Measurements from ENCODE around the gene SGK1.
"Not testable (repeated sequence)": the region's sequence is repeated elsewhere in the genome, so short reads cannot be mapped to it uniquely, and the experiment has no call there.

Gene SGK1

DNA sequence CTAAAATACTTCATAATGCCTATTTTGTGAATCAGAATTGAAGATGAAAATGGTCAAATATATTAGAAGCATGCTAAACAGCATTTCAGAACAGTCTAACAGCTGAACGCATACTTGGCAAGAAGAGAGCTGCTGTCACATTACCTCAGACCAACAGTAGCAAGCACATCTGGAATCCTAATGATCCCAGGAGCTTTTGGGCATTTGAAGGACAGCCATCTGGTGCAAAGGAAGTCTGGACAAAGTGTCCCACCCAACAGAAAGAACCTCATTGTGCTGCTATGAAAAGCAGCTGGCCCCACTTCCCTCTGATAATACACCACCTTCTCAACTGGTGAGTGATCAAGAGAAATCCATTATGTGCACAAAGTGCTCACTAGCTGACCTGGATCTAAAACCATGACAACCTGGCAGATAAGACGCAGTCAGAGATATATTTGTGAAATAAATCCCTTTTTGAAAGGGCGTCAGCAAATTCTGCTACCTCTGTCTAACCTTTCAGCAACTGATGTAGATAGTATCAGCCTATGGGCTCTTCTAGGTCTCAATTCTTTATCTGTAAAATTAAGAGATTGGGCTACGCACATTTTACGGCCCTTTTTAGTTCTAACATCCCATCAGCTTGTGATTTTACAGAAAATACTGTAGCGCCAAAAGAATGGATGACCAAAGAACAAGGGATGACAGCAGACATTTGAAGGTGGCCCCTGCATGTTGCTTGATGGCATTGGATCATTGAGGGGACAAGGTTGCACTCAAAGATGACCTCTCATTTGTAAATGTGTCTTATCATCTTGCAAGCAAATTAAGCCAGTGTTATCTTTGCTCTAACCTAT lies 78.7 kb downstream of the SGK1 start:
- intact Hi-C loops (cut with DNase I), result no loop called here
- DNase-seq, result peak in 4 of 42 donors; percentile 8 to 60 (median 30)

DNA sequence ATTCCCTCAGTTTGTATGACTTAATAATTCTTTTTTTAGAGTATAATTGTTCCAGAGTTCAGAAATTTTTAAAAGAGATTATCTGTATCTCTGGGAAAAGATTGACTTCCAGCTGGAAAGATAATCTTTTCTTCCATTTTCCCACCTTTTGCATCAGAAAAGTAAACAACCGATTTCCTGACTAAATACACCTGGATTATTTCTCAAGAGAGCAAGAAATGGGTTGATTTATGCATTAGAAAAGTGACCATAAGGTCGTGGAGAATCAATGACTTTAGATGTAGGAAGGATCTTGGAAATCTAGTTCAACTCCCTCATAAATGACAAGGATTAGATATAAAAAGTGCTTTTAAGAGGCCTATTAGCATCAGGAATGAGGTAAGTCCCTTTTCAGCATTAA lies 79.9 kb downstream of the SGK1 start:
- DNase-seq, result no peak
- intact Hi-C loops (cut with DNase I), result no loop called here

DNA sequence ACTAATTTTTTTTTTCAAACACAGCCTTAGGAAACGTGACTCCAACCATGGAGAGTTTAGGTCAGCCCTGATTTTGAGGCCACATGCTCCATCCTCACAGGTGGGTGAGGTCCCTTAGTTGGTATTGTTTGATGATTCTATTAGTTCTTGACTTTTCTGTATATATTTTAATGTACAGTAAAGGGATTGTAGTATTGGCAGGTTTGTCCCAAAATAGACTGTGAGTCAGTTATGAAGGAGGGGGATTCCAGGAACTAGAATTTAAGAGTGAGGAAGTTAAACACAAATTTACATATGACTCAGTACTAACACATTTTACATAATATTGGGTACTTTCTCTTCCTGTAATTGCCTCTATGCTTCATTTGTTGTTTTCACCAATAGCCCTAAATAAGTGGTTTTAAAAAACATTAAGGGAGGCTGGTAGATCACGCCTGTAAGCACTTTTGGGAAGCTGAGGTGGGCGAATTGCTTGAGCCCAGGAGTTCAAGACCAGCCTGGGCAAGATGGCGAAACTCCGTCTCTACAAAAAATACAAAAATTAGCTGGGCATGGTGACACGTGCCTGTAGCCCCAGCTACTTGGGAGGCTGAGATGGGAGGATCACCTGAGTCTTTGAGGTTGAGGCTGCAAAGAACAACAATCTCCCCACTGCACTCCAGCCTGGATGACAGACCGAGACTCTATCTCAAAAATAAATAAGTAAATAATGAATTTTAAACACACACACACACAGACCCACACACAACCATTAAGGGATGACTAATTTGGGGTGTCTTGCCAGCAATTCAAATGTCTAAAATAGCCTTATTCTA lies 81.8 kb downstream of the SGK1 start:
- peak in 1 of 42 donors; percentile 18 for DNase-seq

DNA sequence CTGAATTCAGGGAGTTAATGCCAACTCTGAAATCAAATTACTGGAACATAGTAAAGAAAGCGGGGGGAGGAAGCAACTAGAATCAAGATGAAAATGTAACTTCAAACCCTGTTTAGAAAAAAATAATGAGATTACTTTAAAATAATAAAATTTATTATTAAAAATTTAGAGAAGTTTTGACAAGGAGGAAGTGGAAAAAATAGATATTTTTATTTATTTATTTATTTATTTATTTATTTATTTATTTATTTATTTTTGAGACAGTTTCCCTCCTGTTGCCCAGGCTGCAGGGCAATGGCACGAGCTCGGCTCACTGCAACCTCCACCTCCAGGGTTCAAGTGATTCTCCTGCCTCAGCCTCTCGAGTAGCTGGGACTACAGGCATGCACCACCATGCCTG lies 82.6 kb downstream of the SGK1 start:
- DNase-seq; intact Hi-C loops (cut with DNase I): not testable (repeated sequence)

More for the DNA sequence above, 81.8 kb downstream of the SGK1 start:
- intact Hi-C loops (cut with DNase I), result no loop called here

DNA sequence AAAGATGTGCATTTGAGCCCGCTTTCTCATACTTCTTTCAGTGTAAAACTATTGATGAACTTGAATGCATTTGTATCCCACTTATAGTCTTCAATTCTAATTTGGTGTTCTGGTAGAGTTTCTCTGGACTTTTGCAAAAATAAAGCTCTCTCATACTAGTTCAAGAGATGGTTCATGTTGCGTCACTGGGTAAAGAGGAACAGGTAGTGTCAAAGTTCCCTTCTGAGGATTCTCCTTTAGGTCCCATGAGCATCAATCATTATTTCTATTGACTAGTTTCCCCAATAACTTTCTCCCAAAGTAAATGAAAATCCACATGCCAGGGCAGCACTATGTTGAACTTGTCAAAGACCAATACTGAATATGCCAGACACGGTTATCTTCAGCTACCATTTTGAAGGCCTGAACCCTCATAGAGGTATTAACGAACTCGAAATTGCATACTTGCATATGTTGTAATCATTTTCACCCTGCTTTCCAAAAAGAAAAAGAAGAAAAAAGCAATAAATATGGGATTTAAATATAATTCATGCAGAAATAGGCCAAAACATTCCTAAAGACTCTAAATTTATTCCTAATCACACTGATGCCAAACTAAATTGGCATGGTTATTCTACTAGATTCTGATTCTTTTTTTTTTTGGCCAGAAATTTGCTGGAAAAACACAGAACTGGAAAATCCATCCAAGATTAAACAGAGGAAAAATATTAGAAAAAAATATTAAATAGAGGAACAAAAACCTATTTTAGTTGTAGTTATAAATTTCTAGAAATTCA lies 84.5 kb downstream of the SGK1 start:
- no peak for DNase-seq
- intact Hi-C loops (cut with DNase I), result no loop called here

DNA sequence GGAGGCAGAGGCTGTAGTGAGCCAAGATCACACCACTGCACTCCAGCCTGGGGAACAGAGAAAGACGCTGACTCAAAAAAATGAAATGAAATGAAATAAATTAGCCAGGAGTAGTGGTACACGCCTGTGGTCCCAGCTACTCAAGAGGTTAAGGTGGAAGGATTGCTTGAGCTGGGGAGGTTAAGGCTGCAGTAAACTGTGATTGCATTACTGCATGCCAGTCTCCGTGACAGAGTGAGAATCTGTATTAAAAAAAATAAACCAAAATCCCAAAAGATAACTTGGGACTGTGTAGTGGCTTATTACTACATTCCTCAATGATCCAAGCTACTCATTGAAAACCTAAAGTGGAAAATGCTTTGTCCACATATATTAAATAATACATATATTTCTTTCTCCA lies 87.0 kb downstream of the SGK1 start:
- intact Hi-C loops (cut with DNase I), result no loop called here
- DNase-seq, result no peak

DNA sequence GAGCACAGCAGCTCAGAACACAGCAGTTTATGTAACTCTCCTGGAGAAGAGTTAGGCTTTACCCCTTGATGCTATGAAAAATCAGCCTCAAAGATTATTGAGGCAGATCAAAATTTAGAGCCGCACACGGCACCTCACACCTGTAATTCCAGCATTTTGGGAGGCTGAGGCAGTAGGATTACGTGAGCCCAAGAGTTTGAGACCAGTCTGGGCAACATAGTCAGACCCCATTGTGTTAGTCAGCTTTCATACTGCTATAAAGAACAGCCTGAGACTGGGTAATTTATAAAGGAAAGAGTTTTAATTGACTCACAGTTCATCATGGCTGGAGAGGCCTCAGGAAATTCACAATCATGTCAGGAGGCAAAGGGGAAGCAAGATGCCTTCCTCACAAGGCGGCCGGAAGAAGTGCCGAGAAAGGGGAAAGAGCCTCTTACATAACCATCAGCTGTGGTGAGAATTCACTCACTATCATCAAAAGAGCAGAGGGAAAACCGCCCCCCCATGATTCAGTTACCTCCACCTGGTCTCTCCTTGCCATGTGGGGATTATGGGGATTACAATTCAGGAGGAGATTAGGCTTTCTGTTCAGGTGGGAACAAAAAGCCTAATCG lies 87.7 kb downstream of the SGK1 start:
- intact Hi-C loops (cut with DNase I), result no loop called here
- peak in 32 of 42 donors; percentile 24 to 72 (median 46) for DNase-seq

DNA sequence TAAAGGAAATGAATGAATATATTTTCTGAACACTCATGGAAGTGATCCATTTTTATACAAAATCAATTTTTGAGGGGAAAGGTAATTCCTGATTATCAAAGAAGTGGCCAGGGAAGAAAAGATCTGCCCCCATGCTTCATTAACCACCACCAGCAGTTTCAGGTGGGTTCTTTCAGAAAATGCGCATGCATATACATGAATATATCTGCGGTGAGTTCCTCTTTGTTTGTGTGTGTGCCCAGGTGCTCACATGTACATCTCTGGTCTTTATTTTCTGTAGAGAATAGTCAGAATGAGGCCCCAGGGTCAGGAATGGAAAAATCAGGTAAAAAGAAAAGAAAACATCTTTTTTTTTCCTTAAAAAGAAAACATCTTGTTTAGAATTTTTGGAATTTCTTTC lies 88.4 kb downstream of the SGK1 start:
- intact Hi-C loops (cut with DNase I), result no loop called here
- no peak for DNase-seq

DNA sequence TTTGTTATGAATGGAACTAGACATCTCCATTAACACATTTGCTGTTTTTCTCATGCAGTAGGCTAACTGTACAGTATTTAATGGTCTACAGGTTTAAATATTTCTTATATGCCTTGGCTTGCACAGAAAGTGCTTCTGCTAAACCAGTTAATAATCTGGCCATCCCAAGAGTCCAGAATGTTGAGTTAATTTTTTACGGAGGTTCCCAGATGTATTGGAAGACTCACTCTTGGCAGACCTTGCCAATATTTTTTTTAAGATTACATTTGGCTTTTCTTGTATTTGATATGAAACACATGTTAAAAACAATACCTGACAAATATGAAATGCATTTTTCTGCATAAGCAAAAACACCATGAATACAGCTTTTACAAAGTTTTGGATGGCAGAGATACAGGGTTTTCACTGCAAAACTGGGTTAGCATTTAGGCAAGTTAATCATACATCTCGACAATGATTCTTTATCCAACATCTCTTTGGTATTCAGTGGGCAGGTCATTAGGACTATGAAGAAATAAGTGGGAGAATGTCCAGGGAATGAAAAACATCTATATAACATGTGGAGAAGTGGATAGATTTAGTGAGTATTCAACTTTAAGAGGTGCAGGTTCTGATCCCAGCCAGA lies 94.0 kb downstream of the SGK1 start:
- no peak for DNase-seq
- intact Hi-C loops (cut with DNase I), result no loop called here

DNA sequence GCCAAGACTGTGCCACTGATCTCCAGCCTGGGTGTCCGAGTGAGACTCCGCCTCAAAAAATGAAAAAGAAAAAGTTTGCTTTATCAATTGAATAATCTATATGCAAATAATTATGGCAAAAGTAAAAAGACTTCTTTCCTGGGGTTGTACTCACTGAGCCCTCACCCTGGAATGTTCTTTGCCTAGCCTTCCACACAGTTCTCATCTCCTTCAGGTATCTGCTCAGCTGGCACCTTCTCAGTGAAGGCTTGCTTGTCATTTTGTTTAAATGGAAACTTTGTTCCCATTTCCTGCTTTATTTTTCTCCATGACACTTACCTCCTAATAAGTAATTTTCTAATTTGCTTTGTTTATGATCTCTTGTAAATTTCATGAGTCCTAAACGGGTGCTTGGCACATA lies 96.7 kb downstream of the SGK1 start:
- intact Hi-C loops (cut with DNase I), result no loop called here
- DNase-seq, result no peak

DNA sequence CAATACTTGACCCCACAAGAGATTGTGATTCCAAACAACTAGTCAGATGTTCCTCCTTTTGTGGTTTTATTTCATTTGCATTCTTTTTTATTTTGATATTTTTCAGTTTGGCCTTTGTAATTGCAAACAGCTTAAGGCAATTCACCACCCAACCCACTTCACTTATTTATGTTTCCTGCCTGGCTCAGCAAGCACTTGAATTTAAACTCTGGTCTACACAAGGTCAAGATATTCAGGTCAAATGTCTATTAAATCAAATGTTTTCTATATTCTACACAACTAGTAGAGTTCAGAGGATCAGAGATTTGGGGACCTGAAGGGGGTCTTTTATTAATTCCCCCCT lies 100.1 kb downstream of the SGK1 start:
- no peak for DNase-seq
- intact Hi-C loops (cut with DNase I), result no loop called here

DNA sequence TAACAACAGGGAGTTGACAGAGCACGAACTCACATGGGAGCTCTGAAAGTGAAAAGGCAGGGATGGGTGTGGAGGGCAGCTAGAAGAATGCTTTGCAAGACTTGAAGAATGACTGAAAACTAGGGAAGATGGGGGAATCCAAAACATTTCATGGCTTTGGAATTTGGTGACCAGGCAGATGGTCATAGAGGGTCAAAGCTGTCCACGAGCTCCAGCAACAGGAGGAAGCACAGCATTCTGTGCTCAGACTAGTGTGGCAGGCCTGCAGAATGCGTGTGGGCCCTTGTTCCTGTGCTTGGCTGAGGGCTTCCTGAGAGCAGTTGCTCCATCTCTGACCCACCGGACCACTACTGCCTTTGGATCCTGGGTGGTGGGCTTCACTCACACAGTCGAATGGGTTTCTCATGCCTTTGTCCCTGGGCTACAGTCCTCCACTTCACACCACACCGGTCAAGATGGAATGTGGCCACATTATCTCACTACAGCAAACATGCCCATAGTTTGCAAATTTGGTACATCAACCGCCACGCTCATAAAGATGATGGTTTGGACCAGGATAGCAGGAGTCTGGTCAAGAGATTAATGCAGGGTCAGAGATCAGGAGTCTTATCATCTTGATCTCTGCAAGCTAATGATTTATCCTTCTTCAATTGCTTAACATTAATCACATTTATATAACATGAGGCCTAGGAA lies 100.7 kb downstream of the SGK1 start:
- intact Hi-C loops (cut with DNase I), result no loop called here
- no peak for DNase-seq

DNA sequence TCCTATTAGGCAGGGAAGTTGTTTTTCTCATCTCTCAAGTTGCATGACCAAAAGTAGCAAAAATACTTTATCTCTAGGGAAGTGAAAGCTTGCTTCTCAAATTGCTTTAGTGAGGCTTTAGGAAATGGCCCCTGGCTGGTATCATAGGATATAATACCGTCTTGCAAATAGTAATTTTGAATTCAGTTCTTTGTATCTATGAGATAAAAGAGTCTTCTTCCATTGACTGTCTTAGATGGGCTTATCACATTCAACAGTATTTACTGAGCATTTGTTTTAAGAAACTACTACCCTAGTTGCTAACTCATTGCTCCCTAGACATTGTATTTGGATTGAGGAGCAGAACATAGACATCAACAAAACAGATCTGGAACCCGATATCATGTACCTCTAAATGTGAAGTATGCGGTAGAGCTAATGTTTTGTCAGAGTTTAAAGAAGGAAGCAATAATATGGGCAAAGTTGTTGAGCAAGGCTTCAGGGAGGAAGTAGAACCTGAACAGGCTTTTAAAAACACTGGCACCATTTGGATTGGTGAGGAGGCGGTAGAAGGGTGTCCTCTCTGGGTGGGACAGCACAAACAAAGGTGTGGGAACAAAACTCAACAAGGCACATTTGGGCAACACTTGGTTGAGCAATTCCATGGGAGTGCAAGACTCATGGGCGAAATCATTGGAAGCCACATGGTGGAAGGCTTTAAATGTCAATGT lies 101.5 kb downstream of the SGK1 start:
- no peak for DNase-seq
- intact Hi-C loops (cut with DNase I), result no loop called here

DNA sequence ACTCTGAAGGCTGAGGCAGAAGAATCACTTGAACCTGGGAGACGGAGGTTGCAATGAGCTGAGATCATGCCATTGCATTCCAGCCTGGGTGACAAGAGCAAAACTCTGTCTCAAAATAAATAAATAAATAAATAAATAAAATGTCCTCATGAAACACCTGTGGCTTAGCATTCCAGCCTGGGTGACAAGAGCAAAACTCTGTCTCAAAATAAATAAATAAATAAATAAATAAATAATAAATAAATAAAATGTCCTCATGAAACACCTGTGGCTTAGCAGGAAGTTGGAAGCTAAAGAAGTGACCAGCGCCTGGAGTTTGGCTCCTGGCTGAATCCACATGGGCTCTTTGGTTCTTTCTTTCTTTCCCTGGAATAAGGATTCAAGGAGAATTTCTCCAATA lies 104.5 kb downstream of the SGK1 start:
- DNase-seq; intact Hi-C loops (cut with DNase I): not testable (repeated sequence)

DNA sequence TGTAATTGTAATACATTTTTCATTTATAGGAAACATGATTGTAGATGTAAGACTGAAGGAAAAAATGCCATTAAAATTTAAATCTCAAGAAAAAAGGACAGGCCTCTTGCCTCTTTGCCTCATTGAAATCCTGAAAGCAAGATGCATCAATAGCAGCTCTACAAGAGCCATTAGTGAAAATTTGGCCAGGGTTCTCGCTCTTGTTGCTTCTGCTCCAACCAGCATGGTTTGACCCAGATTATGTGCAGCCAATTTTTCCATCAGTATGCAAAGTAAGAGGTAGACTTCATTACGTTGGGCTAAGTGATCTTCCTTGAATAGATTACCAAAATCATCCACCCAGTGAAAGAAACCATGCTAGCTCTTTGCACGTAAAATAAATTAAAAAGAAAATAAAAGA lies 106.6 kb downstream of the SGK1 start:
- DNase-seq, result peak in 8 of 42 donors; percentile 23 to 62 (median 45)
- intact Hi-C loops (cut with DNase I), result no loop called here

DNA sequence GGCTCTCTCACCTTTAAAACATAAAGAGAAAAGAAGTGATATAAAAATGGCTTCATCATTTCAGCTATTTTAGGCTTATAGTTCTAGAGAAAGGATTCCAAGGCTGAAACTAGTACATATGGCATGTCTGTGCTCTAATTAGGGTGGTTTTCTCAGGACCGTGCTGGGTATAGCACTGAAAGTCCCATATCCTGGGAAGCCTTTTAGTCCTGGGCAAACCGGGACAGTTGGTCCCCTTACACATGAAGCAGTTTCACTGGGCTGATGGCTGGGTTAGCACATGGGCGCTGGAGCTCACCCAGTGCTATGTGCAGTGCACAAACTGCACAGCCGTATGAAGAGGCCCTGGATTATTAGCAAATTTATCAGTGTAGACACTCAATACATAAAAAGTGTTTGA lies 110.5 kb downstream of the SGK1 start:
- DNase-seq, result no peak
- intact Hi-C loops (cut with DNase I), result no loop called here

DNA sequence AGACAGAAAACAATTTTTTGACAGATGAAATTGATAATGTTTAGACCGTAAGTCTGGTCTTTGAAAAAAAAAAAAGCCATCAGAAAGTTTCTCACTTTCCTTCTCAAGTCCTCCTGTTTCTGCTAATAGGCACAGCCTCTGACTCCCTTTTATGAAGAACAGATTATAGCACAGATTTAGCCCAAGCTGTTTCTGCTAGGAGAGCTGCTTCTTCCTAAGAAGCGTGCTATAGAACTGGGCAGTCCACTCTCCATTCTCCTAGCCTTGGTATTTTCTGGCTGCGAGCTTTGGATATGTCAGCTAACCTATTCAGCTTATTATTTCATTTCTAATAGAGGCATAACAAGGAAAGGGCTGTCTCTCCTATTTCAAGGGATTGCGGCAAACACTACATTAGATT lies 112.5 kb downstream of the SGK1 start:
- DNase-seq, result no peak
- intact Hi-C loops (cut with DNase I), result no loop called here

DNA sequence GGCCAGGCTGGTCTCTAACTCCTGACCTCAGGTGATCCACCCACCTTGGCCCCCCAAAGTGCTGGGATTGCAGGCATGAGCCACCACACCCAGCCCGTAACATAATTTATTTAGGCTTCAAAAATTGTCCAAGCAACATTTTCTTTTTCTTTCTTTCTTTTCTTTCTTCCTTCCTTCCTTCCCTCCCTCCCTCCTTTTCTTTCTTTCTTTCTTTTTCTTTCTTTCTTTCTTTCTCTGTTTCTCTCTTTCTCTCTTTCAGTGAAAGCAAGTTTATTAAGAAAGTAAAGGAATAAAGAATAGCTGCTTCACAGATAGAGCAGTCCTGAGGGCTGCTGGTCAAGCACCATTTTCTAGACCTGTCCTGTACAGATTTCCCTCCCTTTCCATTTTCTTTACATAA lies 113.2 kb downstream of the SGK1 start:
- DNase-seq; intact Hi-C loops (cut with DNase I): not testable (repeated sequence)

Data from head of caudate nucleus (tissue), 42 donors.